Measurements from ENCODE around the gene TMEM19.

The TMEM19 gene

GRCh38 chr12:71730936-71731335, 45.1 kb downstream of the TMEM19 start:
- TF ChIP-seq CTCF (IDR thresholded peaks at IDR 0.05; ENCODE audit: insufficient read depth, low read length, poor library complexity, severe bottlenecking): no peak
- no peak for TF ChIP-seq EZH2phosphoT487 (conservative IDR thresholded peaks at IDR 0.05; ENCODE audit: low read length)
- H3K79me2 ChIP-seq (ENCODE audit: insufficient read depth, low read length): no peaks in the 10 kb centered on the region
- no peak overlapping the region for H3K27ac ChIP-seq (ENCODE audit: low read depth, low read length)

DNA sequence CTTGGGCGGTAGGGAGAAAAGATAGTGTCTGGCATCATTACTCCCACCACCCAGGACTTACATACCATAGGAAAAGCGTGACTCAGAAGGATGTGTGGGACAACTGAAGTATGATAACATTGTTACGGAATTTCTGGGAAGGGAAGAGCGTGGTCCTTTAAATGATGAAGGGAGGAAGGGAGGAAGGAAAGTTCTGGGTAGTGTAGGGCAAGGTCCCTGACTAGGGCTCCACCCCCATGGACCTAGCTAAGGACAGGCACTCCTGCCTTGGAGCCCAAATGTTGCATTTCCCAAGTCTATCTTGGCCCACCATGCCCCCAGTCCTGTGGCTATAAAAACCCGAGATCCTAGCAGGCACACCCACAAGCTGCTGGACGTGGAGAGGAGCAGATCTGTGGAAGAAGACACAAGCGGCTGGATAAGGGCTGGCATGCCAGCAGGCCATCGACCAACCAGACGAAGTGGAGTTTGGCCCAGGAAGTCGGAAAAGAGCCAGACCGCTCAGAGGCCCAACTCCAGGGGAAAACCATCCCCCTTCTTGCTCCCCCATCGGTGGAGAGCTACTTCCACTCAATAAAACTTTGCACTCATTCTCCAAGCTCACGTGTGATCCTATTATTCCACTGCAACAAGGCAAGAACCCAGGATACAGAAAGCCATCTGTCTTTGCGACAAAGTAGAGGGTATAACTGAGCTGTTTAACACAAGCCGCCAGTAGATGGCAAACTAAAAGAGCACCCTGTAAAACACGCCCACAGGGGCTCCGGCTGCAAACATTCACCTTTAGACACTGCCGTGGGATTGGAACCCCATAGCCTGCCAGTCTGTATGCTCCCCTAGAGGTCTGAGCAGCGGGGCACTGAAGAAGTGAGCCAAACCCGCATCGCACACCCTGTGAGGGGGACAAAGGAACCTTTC, 45.8 kb downstream of the TMEM19 start:
- H3K9me2 ChIP-seq (replicated peaks; ENCODE audit: insufficient read depth, low read length): no peaks in the 10 kb centered on the region
- H3K9ac ChIP-seq (ENCODE audit: low read length): no peak overlapping the region
- H3F3A ChIP-seq (ENCODE audit: insufficient read depth): no peaks in the 10 kb centered on the region
- no peak overlapping the region for H3K27ac ChIP-seq (ENCODE audit: low read depth, low read length)
- TF ChIP-seq EZH2phosphoT487 (conservative IDR thresholded peaks at IDR 0.05; ENCODE audit: low read length) (no peak), CTCF (IDR thresholded peaks at IDR 0.05; ENCODE audit: insufficient read depth, low read length, poor library complexity, severe bottlenecking) (peak; percentile 28)
- no peaks in the 10 kb centered on the region for H4K20me1 ChIP-seq (ENCODE audit: low read depth, low read length)
- no peaks in the 10 kb centered on the region for H3K36me3 ChIP-seq (ENCODE audit: low read length)
- no peaks in the 10 kb centered on the region for H3K79me2 ChIP-seq (ENCODE audit: insufficient read depth, low read length)
- no peak overlapping the region for H3K4me3 ChIP-seq (ENCODE audit: insufficient read depth, low read length, poor library complexity, severe bottlenecking)
- no peaks in the 10 kb centered on the region for H3K9me3 ChIP-seq (ENCODE audit: insufficient read depth, low read length)
- no peaks in the 10 kb centered on the region for H3K27me3 ChIP-seq (ENCODE audit: low read length)
- peak overlapping the region; percentile 26 for H3K4me2 ChIP-seq (ENCODE audit: low read depth, low read length, poor library complexity, severe bottlenecking)
- H2AFZ ChIP-seq (ENCODE audit: low read depth, low read length, severe bottlenecking): peak overlapping the region; percentile 54

More at GRCh38 chr12:71730936-71731335, 45.1 kb downstream of the TMEM19 start:
- Histone ChIP-seq H3K27me3 (ENCODE audit: low read length) (no peaks in the 10 kb centered on the region), H3K9me3 (ENCODE audit: insufficient read depth, low read length) (no peaks in the 10 kb centered on the region), H3K36me3 (ENCODE audit: low read length) (no peaks in the 10 kb centered on the region), H3K9me2 (replicated peaks; ENCODE audit: insufficient read depth, low read length) (no peaks in the 10 kb centered on the region), H3F3A (ENCODE audit: insufficient read depth) (no peaks in the 10 kb centered on the region), H3K4me3 (ENCODE audit: insufficient read depth, low read length, poor library complexity, severe bottlenecking) (no peak overlapping the region), H3K4me2 (ENCODE audit: low read depth, low read length, poor library complexity, severe bottlenecking) (no peak overlapping the region), H2AFZ (ENCODE audit: low read depth, low read length, severe bottlenecking) (no peak overlapping the region), H3K9ac (ENCODE audit: low read length) (no peak overlapping the region), H4K20me1 (ENCODE audit: low read depth, low read length) (no peaks in the 10 kb centered on the region)

DNA sequence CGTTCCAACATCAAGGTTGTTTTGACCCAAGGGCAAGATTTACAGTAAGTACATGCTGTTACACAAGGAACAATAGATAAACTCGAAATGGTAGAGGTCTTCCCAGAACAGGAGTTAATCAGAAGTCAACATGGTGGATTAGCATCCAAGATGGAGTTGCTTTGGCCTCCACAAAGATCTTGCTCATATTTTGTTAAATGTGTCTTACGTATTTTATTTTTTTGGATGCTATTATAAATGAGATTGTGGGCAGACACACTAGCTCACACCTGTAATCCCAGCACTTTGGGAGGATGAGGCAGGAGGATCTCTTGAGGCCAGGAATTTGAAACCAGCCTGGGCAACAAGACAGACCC, 46.5 kb downstream of the TMEM19 start:
- Histone ChIP-seq H2AFZ (ENCODE audit: low read depth, low read length, severe bottlenecking) (peak overlapping the region; percentile 54), H3K36me3 (ENCODE audit: low read length) (no peaks in the 10 kb centered on the region), H3K4me3 (ENCODE audit: insufficient read depth, low read length, poor library complexity, severe bottlenecking) (no peak overlapping the region), H4K20me1 (ENCODE audit: low read depth, low read length) (no peaks in the 10 kb centered on the region), H3K9me2 (replicated peaks; ENCODE audit: insufficient read depth, low read length) (no peaks in the 10 kb centered on the region), H3K9ac (ENCODE audit: low read length) (no peak overlapping the region), H3K9me3 (ENCODE audit: insufficient read depth, low read length) (no peaks in the 10 kb centered on the region), H3K27me3 (ENCODE audit: low read length) (no peaks in the 10 kb centered on the region), H3K79me2 (ENCODE audit: insufficient read depth, low read length) (no peaks in the 10 kb centered on the region), H3F3A (ENCODE audit: insufficient read depth) (no peaks in the 10 kb centered on the region), H3K4me2 (ENCODE audit: low read depth, low read length, poor library complexity, severe bottlenecking) (peak overlapping the region; percentile 26), H3K27ac (ENCODE audit: low read depth, low read length) (no peak overlapping the region)
- TF ChIP-seq EZH2phosphoT487 (conservative IDR thresholded peaks at IDR 0.05; ENCODE audit: low read length) (no peak), CTCF (IDR thresholded peaks at IDR 0.05; ENCODE audit: insufficient read depth, low read length, poor library complexity, severe bottlenecking) (no peak)

All from SU-DHL-6 (cell line).